ENCODE results near the gene ZNF469. TPM values are rescaled to one million over a fixed set of nuclear protein-coding genes. Genes with fewer than 3 reads are reported as not detected.

ZNF469 gene
- total and polyA plus RNA-seq, 2 of the 13 experiments (the other 11 are each of a cell fraction or from before 2014, with no cell fraction given) = not detected

- no peak for TF ChIP-seq ZNF766 (CRISPR knock-in tag; IDR thresholded peaks at IDR 0.05; ENCODE audit: borderline replicate concordance)
These were observed 19.9 kb downstream of the ZNF469 start (continued) for GRCh38 chr16:88402551-88403240.

- no peak for FAIRE-seq
- H3K79me2 ChIP-seq (ENCODE audit: insufficient read depth, low read length) = no peaks in the 10 kb centered on the region
- intact Hi-C loops (cut with micrococcal nuclease; ENCODE audit: unreplicated experiment) = no loop called here
- CTCF ChIA-PET (ENCODE audit: low intra/inter-chr PET ratio, low total read pairs) = no interaction called here
- no peaks in the 10 kb centered on the region for H3K36me3 ChIP-seq (replicated peaks in 1 of 2; ENCODE audit: control insufficient read depth in 1 of 2, insufficient read depth in 2 of 2, low read length in 2 of 2)
- 8% methylated on average over 19 of the region's 22 CpGs for WGBS (ENCODE audit: low lambda C conversion rate)
- no peaks in the 10 kb centered on the region for H3K9me3 ChIP-seq (ENCODE audit: low read length)
- no peak for DNase-seq (ENCODE audit: low spot score)
- in situ Hi-C loops (cut with HindIII; ENCODE audit: extremely low pct_ligation_motif_present, low pct_unique_long_range_greater_than_20kb) = no loop called here
- no peak overlapping the region for H3K4me3 ChIP-seq (replicated peaks in 1 of 3; ENCODE audit: insufficient read depth in 1 of 3, low read depth in 2 of 3, low read length in 3 of 3)
- BruUV-seq (replicated peaks) = no TSS peak
- peaks cover 4% of the 10 kb centered on the region; the same call in 1 of the 2 replicates for H4K20me1 ChIP-seq (ENCODE audit: insufficient read depth, low read length)
- ATAC-seq = peak; percentile 25; the same call in 2 of the 3 replicates
- no peak overlapping the region for H3K4me2 ChIP-seq (ENCODE audit: low read depth, low read length)
- peaks cover 2% of the 10 kb centered on the region for H3K4me1 ChIP-seq (ENCODE audit: insufficient read depth, low read length)
- POLR2A ChIA-PET = no interaction called here
- H2AFZ ChIP-seq (ENCODE audit: low read length) = no peak overlapping the region
- peaks cover 15 to 68% of the 10 kb centered on the region in 2 experiments for H3K27me3 ChIP-seq (ENCODE audit: control insufficient read depth in 1 of 2, insufficient read depth in 2 of 2, low read length in 2 of 2)
- H3K27ac ChIP-seq (ENCODE audit: extremely low read length, insufficient read depth, low read length) = no peak overlapping the region
- TF ChIP-seq STAG1 (CRISPR knock-in tag; IDR thresholded peaks at IDR 0.05) (peak; percentile 47), CTCF (CRISPR knock-in tag; IDR thresholded peaks at IDR 0.05) (peak; percentile 51)
- TF ChIP-seq, protein P1, sequence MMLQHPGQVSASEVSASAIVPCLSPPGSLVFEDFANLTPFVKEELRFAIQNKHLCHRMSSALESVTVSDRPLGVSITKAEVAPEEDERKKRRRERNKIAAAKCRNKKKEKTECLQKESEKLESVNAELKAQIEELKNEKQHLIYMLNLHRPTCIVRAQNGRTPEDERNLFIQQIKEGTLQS (CRISPR knock-in tag; IDR thresholded peaks at IDR 0.05) = no peak
- no peak overlapping the region for H3K9ac ChIP-seq (ENCODE audit: insufficient read depth, low read depth, low read length)
These were observed 21.2 kb downstream of the ZNF469 start for GRCh38 chr16:88403794-88404581.
